Progenitor cell of endocrine pancreas (in vitro differentiated cells): Measurements from ENCODE around the gene APLNR. TPM values are rescaled to one million over a fixed set of nuclear protein-coding genes. Genes with fewer than 3 reads are reported as not detected.
"Not testable (repeated sequence)": the region's sequence is repeated elsewhere in the genome, so short reads cannot be mapped to it uniquely, and the experiment has no call there.

Experiments
- DNase-seq: peaks from one replicate; pipeline ENCODE4 v3.0.0; 2021; ENCODE audit warnings: low spot score; ENCODE audit not compliant: unreplicated experiment
- H3K27ac Mint-ChIP-seq: 2 replicates; pipeline ENCODE4 v1.8.0; 2021; ENCODE audit warnings: mild to moderate bottlenecking, moderate library complexity, mixed read lengths
- H3K27me3 Mint-ChIP-seq: 2 replicates; pipeline ENCODE4 v1.8.0; 2021; ENCODE audit warnings: mixed read lengths
- H3K36me3 Mint-ChIP-seq: 2 replicates; pipeline ENCODE4 v1.8.0; 2022; ENCODE audit warnings: mixed read lengths; ENCODE audit not compliant: insufficient read depth
- H3K4me1 Mint-ChIP-seq: 2 replicates; pipeline ENCODE4 v1.8.0; 2021; ENCODE audit warnings: low read depth, mixed read lengths
- H3K4me3 Mint-ChIP-seq: 2 replicates; pipeline ENCODE4 v1.8.0; 2021; ENCODE audit warnings: low read depth, mild to moderate bottlenecking, moderate library complexity, mixed read lengths
- H3K9me3 Mint-ChIP-seq: 2 replicates; pipeline ENCODE4 v1.8.0; 2021; ENCODE audit warnings: low read depth, mixed read lengths
- CTCF ChIP-seq: fragments of 200-600 bp; sonication (generic); IDR thresholded peaks from one replicate; pipeline ENCODE4 v1.5.0; 2021; ENCODE audit warnings: antibody characterized with exemption, mild to moderate bottlenecking; ENCODE audit not compliant: unreplicated experiment
- long read RNA-seq: library from polyadenylated mRNA; unstranded; transcript quantifications from one replicate; pipeline ENCODE4 v2.0.0, GENCODE V29; 2020
- total RNA-seq: library from RNA; stranded (reverse); gene quantifications from 2 replicates; pipeline ENCODE4 v1.2.1, GENCODE V29; 2021

APLNR gene
- 0.12 TPM in 1 of 2 replicates, not detected in the other for total RNA-seq
- long read RNA-seq, result 0 reads

- Mint-ChIP-seq H3K4me3 (no peak within 1 kb of the TSS), H3K4me1 (peaks cover 10% of the 10 kb centered on the region), H3K9me3 (no peaks in the 10 kb centered on the region), H3K27me3 (peaks cover 28% of the 10 kb centered on the region), H3K27ac (no peak within 1 kb of the TSS), H3K36me3 (no peaks in the 10 kb centered on the region)
- TF ChIP-seq CTCF, result no peak
- DNase-seq, result no peak
Observed at GRCh38 chr11:57237204-57237681, at the start of gene APLNR. TSS of gene APLNR (minus strand) at chr11:57237250. CDS start at chr11:57237004, 246 bp downstream.

- H3K27ac Mint-ChIP-seq, result no peak overlapping the region
- no peaks in the 10 kb centered on the region for H3K9me3 Mint-ChIP-seq
- no peak for DNase-seq
- TF ChIP-seq CTCF, result no peak
- no peaks in the 10 kb centered on the region for H3K27me3 Mint-ChIP-seq
- no peak overlapping the region for H3K4me3 Mint-ChIP-seq
- peaks cover 6% of the 10 kb centered on the region for H3K4me1 Mint-ChIP-seq
- H3K36me3 Mint-ChIP-seq, result no peaks in the 10 kb centered on the region
Observed at GRCh38 chr11:57283231-57283990, 46.4 kb upstream of the APLNR start.

- H3K4me1 Mint-ChIP-seq, result not testable (repeated sequence)
Observed at GRCh38 chr11:57281546-57281945, 44.5 kb upstream of the APLNR start.

GRCh38 chr11:57279116-57279515, 42.1 kb upstream of the APLNR start:
- Mint-ChIP-seq H3K27me3 (peaks cover 3% of the 10 kb centered on the region), H3K27ac (no peak overlapping the region), H3K9me3 (no peaks in the 10 kb centered on the region), H3K4me1 (peaks cover 5% of the 10 kb centered on the region), H3K4me3 (no peak overlapping the region), H3K36me3 (no peaks in the 10 kb centered on the region)
- no peak for TF ChIP-seq CTCF
- DNase-seq, result no peak

More at GRCh38 chr11:57281546-57281945, 44.5 kb upstream of the APLNR start:
- H3K9me3 Mint-ChIP-seq, H3K36me3 Mint-ChIP-seq, H3K27me3 Mint-ChIP-seq, H3K27ac Mint-ChIP-seq, H3K4me3 Mint-ChIP-seq, DNase-seq: not testable (repeated sequence)

GRCh38 chr11:57278721-57279095, 41.7 kb upstream of the APLNR start:
- no peak overlapping the region for H3K27ac Mint-ChIP-seq
- no peaks in the 10 kb centered on the region for H3K9me3 Mint-ChIP-seq
- peaks cover 3% of the 10 kb centered on the region for H3K27me3 Mint-ChIP-seq

More at GRCh38 chr11:57278721-57279095, 41.7 kb upstream of the APLNR start:
- DNase-seq, result no peak
- TF ChIP-seq CTCF, result no peak
- Mint-ChIP-seq H3K36me3 (no peaks in the 10 kb centered on the region), H3K4me1 (peaks cover 5% of the 10 kb centered on the region), H3K4me3 (no peak overlapping the region)
